ENCODE data around the gene PTPN7.

DNA sequence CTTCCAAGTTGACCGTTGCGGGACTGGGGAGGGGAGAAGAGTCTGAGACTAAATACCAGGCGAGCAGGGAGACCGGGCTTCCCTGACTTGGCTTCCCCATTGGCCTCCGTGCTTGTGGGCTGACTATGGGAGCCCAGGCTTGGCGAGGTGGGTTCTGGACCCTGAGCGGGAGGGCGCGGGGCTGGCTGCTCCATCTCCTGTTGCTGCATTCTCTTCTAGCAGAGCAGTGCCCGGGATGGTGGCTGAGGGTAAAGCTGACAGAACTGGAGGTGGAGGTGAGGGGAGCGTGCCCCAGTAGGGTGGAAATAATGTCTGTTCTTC is 33.9 kb upstream of the PTPN7 start:
- TF ChIP-seq, protein P1, sequence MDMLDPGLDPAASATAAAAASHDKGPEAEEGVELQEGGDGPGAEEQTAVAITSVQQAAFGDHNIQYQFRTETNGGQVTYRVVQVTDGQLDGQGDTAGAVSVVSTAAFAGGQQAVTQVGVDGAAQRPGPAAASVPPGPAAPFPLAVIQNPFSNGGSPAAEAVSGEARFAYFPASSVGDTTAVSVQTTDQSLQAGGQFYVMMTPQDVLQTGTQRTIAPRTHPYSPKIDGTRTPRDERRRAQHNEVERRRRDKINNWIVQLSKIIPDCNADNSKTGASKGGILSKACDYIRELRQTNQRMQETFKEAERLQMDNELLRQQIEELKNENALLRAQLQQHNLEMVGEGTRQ (IDR thresholded peaks at IDR 0.05; ENCODE audit: borderline replicate concordance, low read depth, low read length): no peak
- TF ChIP-seq, protein P2, sequence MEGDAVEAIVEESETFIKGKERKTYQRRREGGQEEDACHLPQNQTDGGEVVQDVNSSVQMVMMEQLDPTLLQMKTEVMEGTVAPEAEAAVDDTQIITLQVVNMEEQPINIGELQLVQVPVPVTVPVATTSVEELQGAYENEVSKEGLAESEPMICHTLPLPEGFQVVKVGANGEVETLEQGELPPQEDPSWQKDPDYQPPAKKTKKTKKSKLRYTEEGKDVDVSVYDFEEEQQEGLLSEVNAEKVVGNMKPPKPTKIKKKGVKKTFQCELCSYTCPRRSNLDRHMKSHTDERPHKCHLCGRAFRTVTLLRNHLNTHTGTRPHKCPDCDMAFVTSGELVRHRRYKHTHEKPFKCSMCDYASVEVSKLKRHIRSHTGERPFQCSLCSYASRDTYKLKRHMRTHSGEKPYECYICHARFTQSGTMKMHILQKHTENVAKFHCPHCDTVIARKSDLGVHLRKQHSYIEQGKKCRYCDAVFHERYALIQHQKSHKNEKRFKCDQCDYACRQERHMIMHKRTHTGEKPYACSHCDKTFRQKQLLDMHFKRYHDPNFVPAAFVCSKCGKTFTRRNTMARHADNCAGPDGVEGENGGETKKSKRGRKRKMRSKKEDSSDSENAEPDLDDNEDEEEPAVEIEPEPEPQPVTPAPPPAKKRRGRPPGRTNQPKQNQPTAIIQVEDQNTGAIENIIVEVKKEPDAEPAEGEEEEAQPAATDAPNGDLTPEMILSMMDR (IDR thresholded peaks at IDR 0.05): no peak
- TF ChIP-seq EP300 (IDR thresholded peaks at IDR 0.05; ENCODE audit: borderline replicate concordance in 1 of 2, low read depth in 1 of 2, low read length in 1 of 2): no peak
